IMR-90 (cell line): ENCODE data around the gene KRTAP10-1. TPM values are rescaled to one million over a fixed set of nuclear protein-coding genes. Genes with fewer than 3 reads are reported as not detected.

Experiments used
- ATAC-seq: fragments of 200-7000 bp; cut with Tn5 transposase; 2 replicates; pipeline ENCODE4 v1.9.1; 2020; ENCODE audit warnings: low read depth, mild to moderate bottlenecking, moderate library complexity
- BruUV-seq: library from RNA; stranded (reverse); fragments of 400-500 nt; replicated peaks from 2 replicates; lab custom pipeline; 2021; lab: Mats Ljungman, UMichigan
- CTCF ChIA-PET: fragments of 300-600 bp; formaldehyde crosslinking; extraction: SDS; loops from one replicate; lab custom pipeline; 2021; ENCODE audit warnings: antibody characterized with exemption; lab: Yijun Ruan, JAX
- POLR2A ChIA-PET: fragments of 300-600 bp; sonication (Branson Sonifier 250); formaldehyde crosslinking; loops from one replicate; lab custom pipeline; 2022; ENCODE audit warnings: antibody characterized with exemption; ENCODE audit not compliant: unreplicated experiment; lab: Charles Lee
- DNase-seq: peaks from one replicate; pipeline ENCODE4 v3.0.0; 2013
- H2AFZ ChIP-seq: replicated peaks from 2 replicates; pipeline ENCODE3; 2013; ENCODE audit warnings: low read length, mild to moderate bottlenecking; ENCODE audit not compliant: poor library complexity
- H2AK5ac ChIP-seq: 2 replicates; pipeline ENCODE4 v1.6.1; 2013; ENCODE audit warnings: low read depth, low read length, inconsistent platforms
- H2AK9ac ChIP-seq: replicated peaks from 2 replicates; pipeline ENCODE3; 2013; ENCODE audit warnings: mild to moderate bottlenecking, low read depth, low read length, moderate library complexity; ENCODE audit not compliant: poor library complexity
- H2BK120ac ChIP-seq: 2 replicates; pipeline ENCODE4 v1.6.1; 2013; ENCODE audit warnings: low read depth, low read length, inconsistent platforms
- H2BK15ac ChIP-seq: 3 replicates; pipeline ENCODE4 v1.6.1; 2013; ENCODE audit warnings: low read depth, low read length, inconsistent platforms
- H2BK20ac ChIP-seq: 2 replicates; pipeline ENCODE4 v1.6.1; 2013; ENCODE audit warnings: low read depth, mild to moderate bottlenecking, inconsistent platforms, low read length, moderate library complexity
- H2BK5ac ChIP-seq: 2 replicates; pipeline ENCODE4 v1.6.1; 2013; ENCODE audit warnings: mild to moderate bottlenecking, low read depth, low read length, inconsistent platforms; ENCODE audit not compliant: poor library complexity, severe bottlenecking
- H3K14ac ChIP-seq: replicated peaks from 2 replicates; pipeline ENCODE4 v1.6.1; 2013; ENCODE audit warnings: low read depth, low read length, inconsistent platforms
- H3K18ac ChIP-seq: 2 replicates; pipeline ENCODE4 v1.6.1; 2013; ENCODE audit warnings: low read depth, low read length, control low read depth
- H3K23ac ChIP-seq: 2 replicates; pipeline ENCODE4 v1.6.1; 2013; ENCODE audit warnings: low read depth, low read length, inconsistent platforms
- H3K27ac ChIP-seq: 2 replicates; pipeline ENCODE4 v1.5.1; 2013; ENCODE audit warnings: mild to moderate bottlenecking, control low read depth, low read length; ENCODE audit not compliant: insufficient read depth
- H3K27me3 ChIP-seq: 2 replicates; pipeline ENCODE4 v1.6.1; 2013; ENCODE audit warnings: low read length; ENCODE audit not compliant: control insufficient read depth, insufficient read depth
- H3K36me3 ChIP-seq: 2 replicates; pipeline ENCODE4 v1.6.1; 2013; ENCODE audit warnings: low read length, mixed read lengths; ENCODE audit not compliant: control insufficient read depth, insufficient read depth
- H3K4ac ChIP-seq: 2 replicates; pipeline ENCODE4 v1.6.1; 2013; ENCODE audit warnings: low read depth, low read length, inconsistent platforms
- H3K4me1 ChIP-seq: 2 replicates; pipeline ENCODE4 v1.6.1; 2013; ENCODE audit warnings: low read length, mixed read lengths; ENCODE audit not compliant: control insufficient read depth, insufficient read depth
- H3K4me2 ChIP-seq: 2 replicates; pipeline ENCODE4 v1.6.1; 2013; ENCODE audit warnings: low read depth, mild to moderate bottlenecking, control low read depth, low read length, moderate library complexity
- H3K4me3 ChIP-seq: 2 replicates; pipeline ENCODE4 v1.5.1; 2013; ENCODE audit warnings: low read depth, mild to moderate bottlenecking, control low read depth, low read length, moderate library complexity; ENCODE audit not compliant: insufficient read depth
- H3K56ac ChIP-seq: 2 replicates; pipeline ENCODE4 v1.6.1; 2013; ENCODE audit warnings: low read length, inconsistent platforms; ENCODE audit not compliant: insufficient read depth; ENCODE audit errors: extremely low read depth
- H3K79me1 ChIP-seq, 2 experiments: 2 replicates each; pipeline ENCODE4 v1.6.1; 2013; ENCODE audit warnings: low read length in 2 of 2, inconsistent platforms in 1 of 2, low read depth in 1 of 2
- H3K9ac ChIP-seq: 2 replicates; pipeline ENCODE4 v1.6.1; 2013; ENCODE audit warnings: low read depth, low read length, control low read depth
- H3K9me1 ChIP-seq: 2 replicates; pipeline ENCODE4 v1.6.1; 2013; ENCODE audit warnings: low read length, inconsistent platforms; ENCODE audit not compliant: insufficient read depth
- H3K9me3 ChIP-seq: 2 replicates; pipeline ENCODE4 v1.6.1; 2013; ENCODE audit warnings: low read length; ENCODE audit not compliant: control insufficient read depth, insufficient read depth
- H4K20me1 ChIP-seq: 2 replicates; pipeline ENCODE4 v1.6.1; 2013; ENCODE audit warnings: low read length, inconsistent platforms; ENCODE audit not compliant: insufficient read depth
- H4K5ac ChIP-seq: 2 replicates; pipeline ENCODE4 v1.6.1; 2013; ENCODE audit warnings: mild to moderate bottlenecking, low read depth, low read length, control low read depth
- H4K8ac ChIP-seq, 2 experiments: 2 replicates each; pipeline ENCODE4 v1.6.1; 2013; ENCODE audit warnings: low read depth in 2 of 2, low read length in 2 of 2, control low read depth in 1 of 2, inconsistent platforms in 1 of 2
- H4K91ac ChIP-seq: 2 replicates; pipeline ENCODE4 v1.6.1; 2013; ENCODE audit warnings: low read depth, low read length, inconsistent platforms; ENCODE audit not compliant: insufficient read depth
- BHLHE40 ChIP-seq: fragments of 150-350 bp; IDR thresholded peaks from 2 replicates; pipeline ENCODE4 v1.6.1; 2016; ENCODE audit warnings: mild to moderate bottlenecking, low read depth, low read length
- CEBPB ChIP-seq: IDR thresholded peaks from 2 replicates; pipeline ENCODE4 v1.6.1; 2012; ENCODE audit warnings: low read depth, low read length, improper control_type of control experiment
- CHD1 ChIP-seq: IDR thresholded peaks from 2 replicates; pipeline ENCODE4 v1.6.1; 2012; ENCODE audit warnings: low read depth, low read length, improper control_type of control experiment
- CTCF ChIP-seq: conservative IDR thresholded peaks from 2 replicates; pipeline ENCODE4 v1.5.1; 2012; ENCODE audit warnings: mild to moderate bottlenecking, low read depth, low read length, improper control_type of control experiment
- MAFK ChIP-seq: IDR thresholded peaks from 2 replicates; pipeline ENCODE4 v1.6.1; 2012; ENCODE audit warnings: low read depth, low read length, improper control_type of control experiment
- NFE2L2 ChIP-seq: fragments of 150-350 bp; IDR thresholded peaks from 2 replicates; pipeline ENCODE4 v1.6.1; 2016; ENCODE audit warnings: low read depth, mild to moderate bottlenecking, low read length
- POLR2A ChIP-seq: IDR thresholded peaks from 2 replicates; pipeline ENCODE4 v1.6.1; 2012; ENCODE audit warnings: mild to moderate bottlenecking, low read depth, low read length
- RAD21 ChIP-seq: IDR thresholded peaks from 2 replicates; pipeline ENCODE4 v1.6.1; 2012; ENCODE audit warnings: low read length, improper control_type of control experiment
- RCOR1 ChIP-seq: IDR thresholded peaks from 2 replicates; pipeline ENCODE4 v1.6.1; 2012; ENCODE audit warnings: mild to moderate bottlenecking, low read length, improper control_type of control experiment; ENCODE audit not compliant: insufficient replicate concordance
- WGBS, 2 experiments: methylation state at CpG; one replicate each; pipeline versions ENCODE4 v1.1.5 to v1.1.7; 2013; ENCODE audit warnings: missing lambda C conversion rate in 2 of 2; ENCODE audit not compliant: insufficient read length in 1 of 2; ENCODE audit errors: extremely low coverage in 2 of 2; 5-methylcytosine and 5-hydroxymethylcytosine counted together
- dilution Hi-C: fragments of 300-500 bp; cut with HindIII; formaldehyde crosslinking; loops from one replicate; pipeline ENCODE4 v1.14.3; 2018; ENCODE audit warnings: low sequenced_read_pairs; ENCODE audit not compliant: unreplicated experiment
- in situ Hi-C: fragments of 300-500 bp; cut with MboI; formaldehyde crosslinking; loops from 3 replicates; pipeline ENCODE4 v1.14.3; 2019; ENCODE audit warnings: low sequenced_read_pairs, inconsistent platforms, mixed read lengths
- intact Hi-C: fragments of 100-400 bp; cut with micrococcal nuclease; formaldehyde crosslinking; loops from 2 replicates; pipeline ENCODE4 v1.10.0; 2022
- polyA plus RNA-seq, 3 experiments: library from polyadenylated mRNA; depleted of rRNA; stranded (reverse); fragments of >200 nt; gene quantifications; 2 replicates each; pipeline ENCODE4 v1.2.3, GENCODE V29; 2012; ENCODE audit warnings: low replicate concordance in 1 of 3
- total RNA-seq: library from RNA; depleted of rRNA; stranded (reverse); fragments of >200 nt; gene quantifications from 2 replicates; pipeline ENCODE4 v1.2.3, GENCODE V29; 2012

Gene KRTAP10-1
- total and polyA plus RNA-seq, 2 of the 4 experiments (the other 2 are of a cell fraction) = not detected

GRCh38 chr21:44582055-44582454 lies 42.1 kb upstream of the KRTAP10-1 start:
- ATAC-seq (no peak), DNase-seq (no peak)
- no peak overlapping the region for H3K4me2 ChIP-seq
- H3K27ac ChIP-seq = no peak overlapping the region
- H2BK15ac ChIP-seq = no peak overlapping the region
- no peak overlapping the region for H3K4ac ChIP-seq
- POLR2A ChIA-PET = no interaction called here
- no peak overlapping the region for H4K91ac ChIP-seq
- H3K23ac ChIP-seq = no peak overlapping the region
- no peaks in the 10 kb centered on the region for H3K36me3 ChIP-seq
- no peak overlapping the region for H3K4me3 ChIP-seq
- no peak overlapping the region for H3K56ac ChIP-seq
- TF ChIP-seq RCOR1 (no peak), BHLHE40 (no peak), CHD1 (no peak), NFE2L2 (no peak), MAFK (no peak), POLR2A (no peak), RAD21 (no peak), CEBPB (no peak), CTCF (no peak)
- in situ Hi-C loops = no loop called here
- no peaks in the 10 kb centered on the region for H3K79me1 ChIP-seq
- no peak overlapping the region for H2BK120ac ChIP-seq
- WGBS, 2 experiments = 81% methylated on average over 4 of the region's 15 CpGs; no CpG with 5 or more reads in 1 of the 2 experiments
- H2AK5ac ChIP-seq = no peak overlapping the region
- no peak overlapping the region for H2BK20ac ChIP-seq
- H3K27me3 ChIP-seq = peaks cover 3% of the 10 kb centered on the region; the same call in 1 of the 2 replicates
- peaks cover 11% of the 10 kb centered on the region for H3K9me3 ChIP-seq
- no peak overlapping the region for H2BK5ac ChIP-seq
- CTCF ChIA-PET = no interaction called here
- no peak overlapping the region for H2AK9ac ChIP-seq
- H3K9me1 ChIP-seq = no peaks in the 10 kb centered on the region
- H3K9ac ChIP-seq = no peak overlapping the region
- H2AFZ ChIP-seq = no peak overlapping the region
- dilution Hi-C loops = no loop called here
- no peaks in the 10 kb centered on the region for H3K4me1 ChIP-seq
- H4K20me1 ChIP-seq = no peaks in the 10 kb centered on the region
- no TSS peak for BruUV-seq
- intact Hi-C loops = no loop called here
- no peak overlapping the region for H4K8ac ChIP-seq
- no peak overlapping the region for H4K5ac ChIP-seq
- no peak overlapping the region for H3K18ac ChIP-seq
- H3K14ac ChIP-seq = no peak overlapping the region
